ENCODE measurements around the gene CENPS.
"Not testable (repeated sequence)": the region's sequence is repeated elsewhere in the genome, so short reads cannot be mapped to it uniquely, and the experiment has no call there.

Gene CENPS

GRCh38 chr1:10421637-10422036 lies 8.6 kb upstream of the CENPS start:
- DNase-seq = no peak

GRCh38 chr1:10424034-10424433 lies 6.2 kb upstream of the CENPS start:
- no peak for DNase-seq

GRCh38 chr1:10424651-10425050 lies 5.6 kb upstream of the CENPS start:
- DNase-seq = no peak

- DNase-seq = not testable (repeated sequence)
Measured at GRCh38 chr1:10425826-10426534, 4.3 kb upstream of the CENPS start.

GRCh38 chr1:10426535-10426848 lies 3.7 kb upstream of the CENPS start:
- not testable (repeated sequence) for DNase-seq

- DNase-seq = no peak
Measured at GRCh38 chr1:10428984-10429383, 1.2 kb upstream of the CENPS start.

- peak; percentile 19 to 36 for DNase-seq
Measured at GRCh38 chr1:10429868-10430215, 391 bp upstream of the CENPS start.

GRCh38 chr1:10431070-10431730 lies 967 bp downstream of the CENPS start:
- no peak for DNase-seq

- DNase-seq = no peak
Measured at GRCh38 chr1:10432910-10433700, 2.9 kb downstream of the CENPS start.

GRCh38 chr1:10433790-10434189 lies 3.6 kb downstream of the CENPS start:
- DNase-seq = no peak

- DNase-seq = no peak
Measured at GRCh38 chr1:10434590-10434989, 4.4 kb downstream of the CENPS start.

- no peak for DNase-seq
Measured at GRCh38 chr1:10437052-10437451, 6.8 kb downstream of the CENPS start.

GRCh38 chr1:10438677-10439163 lies 8.5 kb downstream of the CENPS start:
- DNase-seq = no peak

GRCh38 chr1:10440305-10440704 lies 10.1 kb downstream of the CENPS start:
- DNase-seq = no peak

GRCh38 chr1:10440794-10441193 lies 10.6 kb downstream of the CENPS start:
- DNase-seq = no peak

GRCh38 chr1:10444248-10444647 lies 14.0 kb downstream of the CENPS start:
- DNase-seq = no peak

GRCh38 chr1:10444795-10445397 lies 14.7 kb downstream of the CENPS start:
- DNase-seq = no peak

GRCh38 chr1:10446790-10447422 lies 16.7 kb downstream of the CENPS start:
- no peak for DNase-seq

GRCh38 chr1:10449751-10450150 lies 19.5 kb downstream of the CENPS start, which contains the start of gene CORT:
TSS of gene CORT (plus strand) at chr1:10450031. CDS start at chr1:10450224, 193 bp downstream.
- DNase-seq = no peak

- no peak for DNase-seq
Measured at GRCh38 chr1:10450156-10450814, 20.1 kb downstream of the CENPS start.

GRCh38 chr1:10450836-10451235 lies 20.6 kb downstream of the CENPS start:
- DNase-seq = no peak

- no peak for DNase-seq
Measured at GRCh38 chr1:10451287-10451686, 21.1 kb downstream of the CENPS start.
